GM18907 (cell line): ENCODE measurements around the gene CNNM3.
"Not testable (repeated sequence)": the region's sequence is repeated elsewhere in the genome, so short reads cannot be mapped to it uniquely, and the experiment has no call there.

Experiments
- ATAC-seq: cut with Tn5 transposase; IDR thresholded peaks from one replicate; pipeline ENCODE4 v1.9.1; 2021; ENCODE audit warnings: mild to moderate bottlenecking, moderate library complexity; ENCODE audit not compliant: unreplicated experiment

The CNNM3 gene

DNA sequence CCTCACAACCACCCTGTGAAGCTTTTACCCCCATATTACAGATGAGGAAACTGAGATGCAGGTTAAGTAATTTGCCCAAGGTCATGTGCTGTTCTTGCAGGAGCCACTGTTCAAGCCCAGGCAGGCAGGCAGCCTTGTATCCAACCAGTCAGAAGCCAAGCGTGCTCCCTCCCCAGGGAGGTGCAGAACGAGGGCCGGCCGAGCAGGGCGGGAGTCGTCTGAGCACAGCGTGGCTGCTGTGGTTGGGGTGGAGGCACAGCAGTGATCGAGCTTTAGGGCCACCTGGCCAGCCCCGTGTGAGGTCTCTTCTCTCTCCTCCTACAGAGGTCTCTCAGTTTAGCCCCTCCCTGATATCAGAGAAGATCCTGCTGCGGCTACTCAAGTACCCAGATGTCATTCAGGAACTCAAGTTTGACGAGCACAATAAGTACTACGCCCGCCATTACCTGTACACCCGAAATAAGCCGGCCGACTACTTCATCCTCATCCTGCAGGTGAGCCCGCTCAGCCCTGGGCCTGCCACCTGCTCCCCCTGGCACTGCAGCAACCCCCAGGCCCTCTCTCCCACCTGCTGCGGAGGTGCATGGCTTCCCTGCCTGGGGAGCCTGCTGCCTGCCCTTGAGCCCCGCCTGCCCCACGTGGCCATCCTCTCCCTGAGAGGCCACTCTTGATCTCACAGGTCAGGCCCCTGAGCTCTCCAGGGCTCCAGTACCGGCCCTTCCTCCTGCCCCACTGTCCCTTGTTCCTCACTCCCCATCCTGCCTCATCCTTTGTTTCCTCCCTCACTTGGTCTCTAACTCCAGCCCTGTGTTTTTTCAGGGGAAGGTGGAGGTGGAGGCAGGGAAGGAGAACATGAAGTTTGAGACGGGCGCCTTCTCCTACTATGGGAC, 17.1 kb upstream of the CNNM3 start:
- no peak for ATAC-seq

DNA sequence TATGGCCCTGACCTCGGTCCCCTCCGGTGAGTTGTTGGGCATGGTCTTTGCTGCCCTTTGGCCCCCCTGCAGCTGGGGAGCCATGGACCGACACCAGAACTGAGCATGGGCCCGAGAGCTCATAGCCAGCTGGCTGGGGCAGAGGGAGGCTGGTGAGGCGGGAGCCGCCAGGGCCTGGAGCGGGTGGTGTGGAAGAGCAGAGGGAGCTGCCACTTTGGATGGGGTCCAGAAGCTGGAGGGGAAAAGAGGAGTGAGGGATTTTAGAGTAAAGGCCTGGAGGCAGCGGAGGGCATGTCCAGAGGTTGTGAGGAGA, 16.5 kb upstream of the CNNM3 start:
- no peak for ATAC-seq

DNA sequence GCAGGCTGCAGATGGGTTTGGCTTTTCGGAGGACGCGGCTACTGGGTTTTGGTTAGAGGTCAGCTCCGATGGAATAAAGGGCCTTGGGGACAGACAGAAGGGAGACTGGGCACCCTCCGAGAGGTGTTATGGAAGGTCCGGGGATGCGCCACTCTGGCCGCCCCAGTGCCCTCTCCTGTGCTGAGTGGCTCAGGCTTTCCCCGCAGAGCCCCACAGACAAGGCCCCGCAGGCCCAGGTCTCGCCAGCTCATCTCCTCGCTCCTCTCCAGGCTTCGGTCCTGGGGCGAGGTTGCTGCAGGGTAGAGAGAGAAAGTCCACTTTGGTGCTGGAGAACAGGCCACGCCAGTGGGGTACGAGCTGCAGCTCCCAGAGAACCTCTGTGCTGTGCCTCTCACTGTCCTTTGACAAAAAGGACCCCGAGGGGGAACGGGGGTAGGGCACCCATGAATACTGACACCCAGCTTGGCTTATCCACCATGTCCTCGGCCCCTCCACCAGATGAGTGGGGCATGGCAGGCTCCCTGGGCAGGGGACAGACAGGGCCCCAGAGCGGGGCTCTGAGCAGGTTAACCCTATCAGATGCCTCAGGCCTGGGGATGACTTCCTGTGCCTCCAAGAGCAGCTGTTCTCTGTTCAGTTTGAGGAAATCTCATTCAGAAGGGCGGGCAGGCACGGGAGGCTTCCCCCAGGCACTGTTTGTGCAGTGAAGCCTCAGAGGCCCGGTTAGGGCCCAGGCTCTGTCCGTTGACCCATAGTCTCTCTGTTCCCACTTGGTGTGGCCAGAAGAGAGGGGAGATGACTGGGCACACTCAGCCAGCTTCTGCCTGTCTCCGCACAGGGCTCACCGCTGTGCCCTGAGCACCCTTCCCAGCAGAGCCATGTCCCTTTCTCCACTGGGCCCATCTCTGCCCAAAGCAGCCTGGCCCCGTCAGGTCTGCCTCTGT, 15.7 kb upstream of the CNNM3 start:
- ATAC-seq = peak; percentile 24

- peak; percentile 72 for ATAC-seq
Observed at GRCh38 chr2:96801005-96801785, 14.9 kb upstream of the CNNM3 start.

DNA sequence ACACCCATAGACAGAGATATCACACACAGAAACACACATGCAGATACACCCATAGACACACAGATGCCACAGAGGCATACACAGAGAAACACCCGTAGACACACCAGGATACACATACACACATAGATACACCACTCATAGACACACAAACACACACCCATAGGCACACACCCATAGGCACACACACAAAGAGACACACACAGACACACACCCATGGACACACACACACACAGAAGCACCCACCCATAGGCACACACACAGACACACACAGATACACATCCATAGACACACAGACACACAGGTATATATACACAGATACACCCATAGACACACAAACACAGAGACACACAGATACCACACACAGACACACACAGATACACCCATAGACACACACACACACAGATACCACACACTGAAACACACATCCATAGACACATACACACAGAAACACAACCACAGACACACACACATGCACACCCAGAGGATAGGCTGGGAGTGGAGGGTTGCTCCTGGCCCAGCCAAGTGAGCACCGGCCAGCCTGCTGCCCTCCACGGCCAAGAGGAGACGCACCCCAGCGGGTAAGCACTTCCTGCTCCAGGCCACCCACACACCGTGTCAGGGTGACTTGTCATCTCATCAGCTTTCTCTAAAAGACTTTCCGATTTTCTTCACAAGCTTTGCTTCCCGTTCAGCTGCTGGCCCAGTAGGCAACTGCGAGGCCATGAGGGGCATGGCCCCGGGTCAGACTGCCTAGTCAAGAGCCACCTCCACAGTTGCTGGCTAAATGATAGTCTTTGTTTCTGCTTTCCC, 14.1 kb upstream of the CNNM3 start:
- no peak for ATAC-seq

DNA sequence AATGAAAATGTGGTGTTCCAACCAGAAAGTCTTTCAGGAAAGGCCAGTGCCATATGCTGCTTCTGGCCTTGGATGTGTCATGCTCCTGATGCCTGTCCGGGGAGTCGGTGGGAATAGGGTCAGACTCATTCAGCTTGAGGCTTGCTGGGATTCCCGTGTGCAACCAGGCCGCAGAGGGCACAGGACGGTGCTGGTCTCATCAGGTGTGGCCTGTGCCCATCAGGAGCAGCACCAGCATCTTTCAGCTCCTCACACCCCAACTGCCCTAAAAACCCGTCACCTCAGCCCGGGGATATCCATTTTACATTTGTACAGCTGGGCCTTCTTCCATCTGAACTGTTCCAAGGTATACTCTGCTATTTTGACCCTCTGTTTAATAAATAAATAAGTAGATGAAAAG, 13.3 kb upstream of the CNNM3 start:
- no peak for ATAC-seq

- ATAC-seq = no peak
Observed at GRCh38 chr2:96804986-96805385, 11.1 kb upstream of the CNNM3 start.

DNA sequence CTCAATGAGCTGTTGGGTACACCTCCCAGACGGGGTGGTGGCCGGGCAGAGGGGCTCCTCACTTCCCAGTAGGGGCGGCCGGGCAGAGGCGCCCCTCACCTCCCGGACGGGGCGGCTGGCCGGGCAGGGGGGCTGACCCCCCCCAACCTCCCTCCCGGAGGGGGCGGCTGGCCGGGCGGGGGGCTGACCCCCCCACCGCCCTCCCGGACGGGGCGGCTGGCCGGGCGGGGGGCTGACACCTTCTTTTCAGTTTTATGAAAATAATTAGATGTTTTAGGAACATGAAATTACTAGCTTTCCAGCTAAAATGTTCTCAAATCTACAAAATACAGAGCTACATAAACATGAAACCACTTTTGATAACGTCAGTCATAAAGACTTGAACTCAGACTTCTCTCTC, 10.1 kb upstream of the CNNM3 start:
- not testable (repeated sequence) for ATAC-seq

DNA sequence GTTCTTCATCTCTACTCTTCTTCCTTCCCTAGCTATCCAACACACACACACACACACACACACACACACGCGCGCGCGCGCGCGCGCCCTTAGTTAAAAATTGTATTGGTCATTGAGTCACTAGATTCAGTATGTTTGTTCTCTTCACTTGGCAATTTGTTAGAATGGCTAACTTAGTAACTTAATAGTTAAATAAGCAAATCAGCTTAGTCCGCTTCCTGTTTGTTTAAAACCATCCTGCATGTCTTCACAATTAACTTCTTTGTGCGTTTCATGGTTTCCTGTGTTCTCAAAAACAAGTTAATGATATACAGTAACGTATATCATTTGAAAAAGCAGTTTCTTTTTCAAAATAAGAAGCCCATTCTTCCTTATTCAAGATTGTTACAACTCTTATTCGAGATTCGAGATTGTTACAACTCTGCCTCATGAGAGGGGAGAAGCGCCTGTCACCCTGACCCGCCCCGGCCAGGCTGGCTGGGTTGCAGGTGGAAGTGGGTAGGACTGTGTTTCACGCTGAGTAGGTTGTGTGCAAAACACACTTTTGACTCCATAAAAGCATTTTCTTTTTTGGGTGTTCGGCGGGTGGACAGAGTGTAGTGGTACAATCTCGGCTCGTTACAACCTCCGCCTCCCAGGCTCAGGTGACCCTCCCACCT, 9.5 kb upstream of the CNNM3 start:
- ATAC-seq = peak; percentile 65

DNA sequence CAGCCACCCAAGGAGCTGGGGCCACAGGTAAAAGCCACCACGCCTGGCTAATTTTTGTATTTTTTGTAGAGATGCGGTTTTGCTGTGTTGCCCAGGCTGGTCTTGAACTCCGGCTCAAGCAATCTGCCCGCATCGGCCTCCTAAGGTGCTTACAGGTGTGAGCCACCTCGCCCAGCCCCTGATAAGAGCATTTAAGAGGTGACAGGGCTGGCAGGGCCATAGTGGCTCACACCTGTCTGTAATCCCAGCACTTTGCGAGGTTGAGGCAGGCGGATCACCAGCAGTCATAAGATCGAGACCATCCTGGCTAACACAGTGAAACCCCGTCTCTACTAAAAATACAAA, 9.0 kb upstream of the CNNM3 start:
- ATAC-seq = no peak

DNA sequence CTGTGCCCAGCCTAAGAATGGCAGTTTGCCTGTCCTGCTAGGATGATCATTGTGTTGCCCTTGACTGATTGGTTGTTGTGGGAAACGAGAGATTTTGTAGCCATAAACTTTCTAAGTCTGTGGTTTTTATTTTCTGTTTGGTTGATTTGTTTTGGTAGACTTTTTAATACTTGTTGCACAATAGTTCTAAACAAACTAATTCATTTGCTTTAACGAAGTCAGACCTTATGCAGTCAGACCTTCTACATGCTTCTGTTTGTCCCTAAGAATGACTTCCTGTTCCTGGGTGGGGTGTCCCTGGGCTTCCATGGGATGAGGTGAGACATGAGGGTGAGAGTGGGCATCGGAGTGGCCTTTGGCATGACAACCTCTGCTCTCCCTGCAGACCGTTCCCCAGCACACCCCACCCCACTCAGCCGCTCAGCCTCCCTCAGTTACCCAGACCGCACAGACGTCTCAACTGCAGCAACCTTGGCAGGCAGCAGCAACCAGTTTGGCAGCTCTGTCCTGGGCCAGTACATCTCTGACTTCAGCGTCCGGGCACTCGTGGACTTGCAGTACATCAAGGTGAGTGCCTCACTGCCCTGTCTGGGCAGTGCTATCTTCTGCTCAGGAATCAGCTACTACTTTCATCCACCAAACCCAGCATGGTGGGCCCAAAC, 7.8 kb upstream of the CNNM3 start:
- no peak for ATAC-seq

GRCh38 chr2:96809216-96809882, 6.7 kb upstream of the CNNM3 start:
- no peak for ATAC-seq

DNA sequence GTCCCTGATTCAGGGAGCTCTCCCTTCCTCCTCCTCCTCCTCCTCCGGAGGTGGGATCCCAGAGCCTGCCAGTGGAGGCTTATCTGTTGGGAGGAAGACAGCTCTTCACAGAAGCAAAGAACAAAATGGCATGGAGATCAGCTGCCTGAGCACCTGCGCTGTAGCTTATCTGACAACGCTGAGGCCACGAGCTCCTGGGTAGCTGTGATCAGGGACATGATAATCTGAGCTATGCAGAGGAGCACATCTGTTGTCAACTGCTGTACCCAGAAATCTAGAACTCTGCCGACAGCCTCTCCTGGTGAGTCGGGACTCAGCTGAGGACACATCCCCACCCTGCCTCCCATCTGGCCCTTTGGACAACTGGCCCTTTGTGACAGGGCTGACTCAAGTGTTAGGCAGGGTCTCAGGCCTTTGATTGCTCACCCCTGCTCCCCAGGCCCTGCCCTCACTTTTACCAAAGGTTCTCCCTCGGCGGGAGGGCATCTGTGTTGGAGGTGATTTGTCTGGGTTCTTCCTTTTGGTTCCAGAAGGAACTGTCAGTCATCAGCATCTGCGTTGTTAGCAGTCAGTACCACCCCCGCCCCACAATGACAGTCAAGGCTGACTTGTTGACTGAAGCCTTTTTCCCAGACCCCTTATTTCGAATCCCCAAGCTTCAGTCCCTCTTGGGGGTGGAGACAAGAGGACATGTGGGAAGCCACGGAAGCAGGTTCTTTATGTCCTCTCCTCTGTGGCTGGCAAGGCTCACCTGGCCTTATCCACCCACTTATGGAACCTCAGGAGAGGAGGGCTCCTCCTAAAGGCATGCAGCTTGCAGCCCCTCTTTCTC, 5.9 kb upstream of the CNNM3 start:
- no peak for ATAC-seq

GRCh38 chr2:96810783-96811192, 5.3 kb upstream of the CNNM3 start:
- no peak for ATAC-seq

GRCh38 chr2:96811917-96812316, 4.2 kb upstream of the CNNM3 start:
- no peak for ATAC-seq

- no peak for ATAC-seq
Observed at GRCh38 chr2:96813656-96814055, 2.4 kb upstream of the CNNM3 start.

DNA sequence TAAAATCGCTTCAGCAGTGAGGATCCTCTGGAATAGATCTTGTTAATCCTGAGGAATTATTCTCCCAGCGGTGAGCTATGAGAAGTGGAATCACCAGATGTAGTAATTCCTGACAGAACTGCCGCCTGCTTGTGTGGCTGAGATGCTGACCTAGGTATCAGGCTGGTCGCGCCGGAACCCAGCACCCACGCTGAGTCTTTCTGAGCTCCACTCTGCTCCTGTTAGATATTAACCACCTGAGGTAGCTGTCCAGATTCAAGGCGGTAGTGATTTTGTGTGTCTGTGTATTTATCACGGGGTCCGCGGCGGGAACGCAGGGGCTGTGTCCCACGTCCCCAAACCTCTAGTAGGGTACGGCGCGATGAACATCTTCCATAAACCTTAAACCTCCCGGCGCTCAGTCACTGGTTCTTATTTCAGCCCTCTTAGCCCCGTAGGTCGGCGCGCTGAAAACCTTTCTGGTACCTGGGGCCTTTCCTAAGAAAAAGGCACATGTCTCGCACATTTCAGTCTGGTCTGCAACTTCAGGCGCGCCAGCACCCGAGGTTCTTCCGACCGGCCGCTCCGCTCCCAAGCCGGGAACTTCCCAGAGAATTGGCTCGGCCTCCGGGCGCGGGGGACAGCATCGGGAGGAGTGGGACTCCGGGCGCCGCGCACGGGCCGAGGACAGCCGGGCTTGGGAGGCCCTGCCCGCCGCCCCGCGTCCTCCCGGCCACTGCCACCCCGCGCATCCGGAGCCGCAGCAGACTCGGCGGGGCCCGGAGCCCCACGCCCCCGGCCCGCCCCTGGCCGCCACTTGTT, 542 bp upstream of the CNNM3 start:
- peak; percentile 11 for ATAC-seq
